ENCODE measurements around the gene SLC25A39. TPM values are rescaled to one million over a fixed set of nuclear protein-coding genes. Genes with fewer than 3 reads are reported as not detected.
A peak's percentile ranks its signal among the peaks of the same experiment; 100 is the strongest.

Gene SLC25A39
- total RNA-seq, 1 donor from 2014 or later = 129 TPM

DNA sequence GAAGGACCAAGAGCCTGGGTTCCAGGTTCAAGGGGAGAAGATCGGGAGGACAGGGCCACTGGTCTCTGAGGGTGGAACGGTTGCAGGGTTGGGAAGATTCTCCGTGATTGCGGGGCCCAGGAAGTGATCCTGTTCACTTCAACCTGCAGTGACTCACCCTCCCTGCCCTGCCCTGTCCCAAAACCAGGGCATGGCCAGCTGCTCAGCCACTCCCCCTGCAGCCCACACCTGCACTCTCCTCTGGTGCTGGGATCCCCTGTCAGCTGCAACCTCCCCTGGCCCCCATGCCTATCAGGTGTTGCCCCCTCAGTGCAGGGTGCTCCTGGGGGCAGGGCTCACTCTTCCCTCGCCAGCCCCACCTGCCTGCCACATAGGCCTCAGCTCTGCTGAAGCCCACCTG, 15.2 kb downstream of the SLC25A39 start:
- Mint-ChIP-seq H3K27me3 (peaks cover 45% of the 10 kb centered on the region), H3K4me3 (no peak overlapping the region), H3K9me3 (no peaks in the 10 kb centered on the region), H3K27ac (no peak overlapping the region), H3K36me3 (ENCODE audit: low read depth) (no peaks in the 10 kb centered on the region), H3K4me1 (peaks cover 24% of the 10 kb centered on the region)
- no peak for DNase-seq
- no peak for ATAC-seq (ENCODE audit: low read depth)
- ChIA-PET POLR2A (interaction anchor here (1.0 to 2.0 kb wide), 2 partner anchors 17 to 99 kb away, joined by 3 to 6 read pairs; no protein-coding TSS in a partner anchor), CTCF (interaction anchor here (1.7 kb wide), 1 partner anchor 100 kb away, joined by 8 read pairs; no protein-coding TSS in a partner anchor)
- intact Hi-C loops (cut with micrococcal nuclease) = no loop called here
- no peak for TF ChIP-seq CTCF (IDR thresholded peaks at IDR 0.05)

DNA sequence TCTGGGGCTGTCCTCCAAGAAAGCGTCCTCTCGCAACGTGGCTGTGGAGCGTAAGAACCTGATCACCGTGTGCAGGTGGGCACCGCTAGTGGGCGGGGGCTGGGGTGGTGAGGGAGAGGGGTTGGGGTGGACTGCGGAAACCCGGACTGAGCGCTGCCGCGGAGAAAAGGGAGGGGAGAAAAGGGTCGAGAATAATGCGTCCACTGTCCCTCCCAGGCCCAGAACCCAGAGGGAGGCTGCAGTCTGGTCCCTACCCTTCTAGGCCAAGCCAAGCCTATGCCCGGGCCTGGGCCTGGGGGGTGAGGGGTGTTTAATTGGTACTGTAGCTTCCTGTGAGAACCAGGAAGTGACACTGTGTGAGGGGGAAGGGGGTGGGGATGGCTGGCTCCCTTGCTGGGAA, 15.8 kb downstream of the SLC25A39 start:
- POLR2A ChIA-PET = interaction anchor here (1.0 to 2.0 kb wide), 3 partner anchors 18 to 98 kb away, joined by 3 to 8 read pairs (median 6); no protein-coding TSS in a partner anchor
- no peaks in the 10 kb centered on the region for H3K9me3 Mint-ChIP-seq
- CTCF ChIA-PET = no interaction called here
- DNase-seq (no peak), ATAC-seq (ENCODE audit: low read depth) (no peak)
- peak overlapping the region; percentile 24 for H3K4me3 Mint-ChIP-seq
- no peak for TF ChIP-seq CTCF (IDR thresholded peaks at IDR 0.05)
- H3K4me1 Mint-ChIP-seq = peaks cover 24% of the 10 kb centered on the region
- no peak overlapping the region for H3K27ac Mint-ChIP-seq
- intact Hi-C loops (cut with micrococcal nuclease) = loop anchor here (1.0 kb wide), 1 partner anchor 15 kb away; the partner anchor contains the start of gene SLC25A39
- no peaks in the 10 kb centered on the region for H3K36me3 Mint-ChIP-seq (ENCODE audit: low read depth)
- H3K27me3 Mint-ChIP-seq = peaks cover 43% of the 10 kb centered on the region

- Mint-ChIP-seq H3K27me3 (peaks cover 42% of the 10 kb centered on the region), H3K4me3 (peak within 1 kb of the TSS; percentile 44), H3K4me1 (peaks cover 24% of the 10 kb centered on the region), H3K36me3 (ENCODE audit: low read depth) (no peaks in the 10 kb centered on the region), H3K27ac (no peak within 1 kb of the TSS), H3K9me3 (no peaks in the 10 kb centered on the region)
- peak; percentile 76 for DNase-seq
- intact Hi-C loops (cut with micrococcal nuclease) = loop anchor here (1.0 kb wide), 1 partner anchor 16 kb away; the partner anchor contains the start of gene SLC25A39
- ChIA-PET CTCF (no interaction called here), POLR2A (interaction anchor here (0.6 to 2.0 kb wide), 3 partner anchors 18 to 87 kb away, joined by 5 to 8 read pairs (median 6); no protein-coding TSS in a partner anchor)
- peak; percentile 92 for ATAC-seq (ENCODE audit: low read depth)
- no peak for TF ChIP-seq CTCF (IDR thresholded peaks at IDR 0.05)
Measured at GRCh38 chr17:44308320-44308818, 16.3 kb downstream of the SLC25A39 start, which contains the start of gene RUNDC3A. TSS of gene RUNDC3A (plus strand) at chr17:44308601. CDS start at chr17:44308833, 232 bp downstream.

DNA sequence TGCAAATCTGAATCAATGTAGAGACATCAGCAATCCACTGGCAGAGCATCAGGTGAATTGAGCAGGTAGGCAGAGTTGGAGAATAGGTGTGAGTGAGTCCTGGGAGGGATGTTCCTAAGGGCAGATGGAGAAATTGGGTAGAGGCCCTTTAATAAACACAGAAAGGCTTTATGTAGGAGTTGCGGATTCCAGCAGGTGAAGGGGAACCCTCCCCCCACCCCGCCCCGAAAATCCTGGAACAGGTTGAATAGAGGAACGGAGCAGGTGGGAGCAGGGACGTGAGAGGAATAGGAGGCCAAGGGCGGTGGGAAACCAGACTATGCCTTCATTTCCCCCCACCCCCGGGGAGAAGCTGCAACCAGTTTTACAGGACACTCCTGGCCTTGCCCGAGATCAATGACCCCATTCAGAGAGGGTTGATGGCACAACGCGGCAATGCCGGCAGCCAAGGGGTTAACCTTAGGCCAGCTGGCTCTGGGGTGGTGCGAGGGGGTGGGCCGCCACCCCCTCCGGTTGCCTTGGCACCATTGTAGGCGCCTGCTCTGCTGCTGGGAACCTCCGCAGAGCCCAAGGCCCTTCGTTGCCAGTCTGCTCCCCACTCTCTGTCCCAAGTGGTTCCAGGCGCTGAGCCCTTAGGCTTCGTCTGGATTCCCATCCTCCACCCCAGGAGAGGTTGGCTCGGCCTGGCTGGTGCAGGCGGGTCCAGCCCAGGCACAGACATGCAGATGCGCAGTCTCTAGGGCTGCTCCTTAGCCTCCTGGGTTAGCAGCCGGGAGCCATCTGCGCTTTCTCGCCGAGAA, 17.0 kb downstream of the SLC25A39 start:
- intact Hi-C loops (cut with micrococcal nuclease) = loop anchor here (1.0 kb wide), 1 partner anchor 17 kb away; the partner anchor contains the start of gene SLC25A39
- Mint-ChIP-seq H3K4me1 (peaks cover 24% of the 10 kb centered on the region), H3K36me3 (ENCODE audit: low read depth) (no peaks in the 10 kb centered on the region), H3K27me3 (peaks cover 38% of the 10 kb centered on the region), H3K4me3 (peak overlapping the region; percentile 19), H3K9me3 (no peaks in the 10 kb centered on the region), H3K27ac (no peak overlapping the region)
- TF ChIP-seq CTCF (IDR thresholded peaks at IDR 0.05) = no peak
- no peak for DNase-seq
- POLR2A ChIA-PET = interaction anchor here (0.6 to 2.0 kb wide), 3 partner anchors 19 to 86 kb away, joined by 5 to 8 read pairs (median 6); no protein-coding TSS in a partner anchor
- CTCF ChIA-PET = no interaction called here
- peak; percentile 20 for ATAC-seq (ENCODE audit: low read depth)

DNA sequence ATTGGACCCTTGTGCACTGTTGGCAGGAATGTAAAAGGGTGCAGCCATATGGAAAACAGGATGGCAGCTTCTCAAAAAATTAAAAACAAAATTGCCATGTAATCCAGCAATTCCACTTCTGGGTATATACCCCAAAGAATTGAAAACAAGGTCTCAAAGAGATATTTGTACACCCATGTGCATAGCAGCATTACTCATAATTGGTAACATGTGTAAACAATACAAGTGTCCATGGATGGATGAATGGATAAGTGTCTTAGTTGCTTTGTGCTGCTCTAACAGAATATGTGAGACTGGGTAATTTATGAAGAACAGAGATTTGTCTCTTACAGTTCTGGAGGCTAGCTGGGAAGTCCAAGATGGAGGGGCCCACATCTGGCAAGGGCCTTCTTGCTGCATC, 20.0 kb downstream of the SLC25A39 start:
- POLR2A ChIA-PET = no interaction called here
- Mint-ChIP-seq H3K4me3 (no peak overlapping the region), H3K9me3 (no peaks in the 10 kb centered on the region), H3K4me1 (peaks cover 17% of the 10 kb centered on the region), H3K27me3 (peaks cover 34% of the 10 kb centered on the region), H3K36me3 (ENCODE audit: low read depth) (no peaks in the 10 kb centered on the region), H3K27ac (no peak overlapping the region)
- DNase-seq (no peak), ATAC-seq (ENCODE audit: low read depth) (no peak)
- CTCF ChIA-PET = no interaction called here
- no peak for TF ChIP-seq CTCF (IDR thresholded peaks at IDR 0.05)
- intact Hi-C loops (cut with micrococcal nuclease) = no loop called here

Measured in activated B cell treated with CpG ODN at 0.5 μM for 24 hours (primary cell).